ENCODE measurements around the gene GEMIN7.
A peak's percentile ranks its signal among the peaks of the same experiment; 100 is the strongest.

Gene GEMIN7

DNA sequence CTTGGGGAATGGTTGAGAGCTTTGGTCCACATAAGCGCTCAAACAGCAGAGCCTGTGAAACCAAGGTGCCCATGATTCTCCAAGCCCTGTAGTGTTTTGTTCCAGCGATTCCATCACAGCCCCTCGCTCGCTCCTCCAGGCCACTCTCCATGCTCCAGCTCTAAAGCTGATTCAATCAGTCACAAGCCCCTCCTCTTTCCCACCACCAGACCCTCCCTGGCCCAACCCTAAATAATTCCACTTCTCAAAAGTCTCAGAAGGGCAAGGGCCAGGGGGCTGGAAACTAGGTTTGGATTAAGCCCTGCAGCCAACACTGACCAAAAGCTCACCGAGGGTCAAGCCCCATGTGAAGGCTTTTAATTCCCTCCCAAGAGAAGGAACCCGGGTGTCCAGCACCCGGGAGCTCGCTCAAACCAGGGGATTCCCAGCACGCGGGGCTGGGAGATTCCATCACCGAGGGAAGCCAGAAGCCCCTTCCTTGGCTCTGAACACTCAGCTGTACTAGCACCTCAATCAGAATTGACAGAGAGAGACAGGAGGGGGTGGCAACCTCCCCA is 4.2 kb upstream of the GEMIN7 start:
- Histone ChIP-seq H3K27me3 (ENCODE audit: insufficient read depth, poor library complexity, severe bottlenecking) (no peaks in the 10 kb centered on the region), H3K27ac (replicated peaks) (peak overlapping the region; percentile 37), H3K4me3 (replicated peaks; ENCODE audit: insufficient read depth, low read length) (peak overlapping the region; percentile 76)
- DNase-seq (ENCODE audit: low read depth in 1 of 2, low spot score in 1 of 2) = no peak
- TF ChIP-seq, protein P1, sequence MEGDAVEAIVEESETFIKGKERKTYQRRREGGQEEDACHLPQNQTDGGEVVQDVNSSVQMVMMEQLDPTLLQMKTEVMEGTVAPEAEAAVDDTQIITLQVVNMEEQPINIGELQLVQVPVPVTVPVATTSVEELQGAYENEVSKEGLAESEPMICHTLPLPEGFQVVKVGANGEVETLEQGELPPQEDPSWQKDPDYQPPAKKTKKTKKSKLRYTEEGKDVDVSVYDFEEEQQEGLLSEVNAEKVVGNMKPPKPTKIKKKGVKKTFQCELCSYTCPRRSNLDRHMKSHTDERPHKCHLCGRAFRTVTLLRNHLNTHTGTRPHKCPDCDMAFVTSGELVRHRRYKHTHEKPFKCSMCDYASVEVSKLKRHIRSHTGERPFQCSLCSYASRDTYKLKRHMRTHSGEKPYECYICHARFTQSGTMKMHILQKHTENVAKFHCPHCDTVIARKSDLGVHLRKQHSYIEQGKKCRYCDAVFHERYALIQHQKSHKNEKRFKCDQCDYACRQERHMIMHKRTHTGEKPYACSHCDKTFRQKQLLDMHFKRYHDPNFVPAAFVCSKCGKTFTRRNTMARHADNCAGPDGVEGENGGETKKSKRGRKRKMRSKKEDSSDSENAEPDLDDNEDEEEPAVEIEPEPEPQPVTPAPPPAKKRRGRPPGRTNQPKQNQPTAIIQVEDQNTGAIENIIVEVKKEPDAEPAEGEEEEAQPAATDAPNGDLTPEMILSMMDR (IDR thresholded peaks at IDR 0.05; ENCODE audit: insufficient read depth, low read length) = no peak
- TF ChIP-seq, protein P2, sequence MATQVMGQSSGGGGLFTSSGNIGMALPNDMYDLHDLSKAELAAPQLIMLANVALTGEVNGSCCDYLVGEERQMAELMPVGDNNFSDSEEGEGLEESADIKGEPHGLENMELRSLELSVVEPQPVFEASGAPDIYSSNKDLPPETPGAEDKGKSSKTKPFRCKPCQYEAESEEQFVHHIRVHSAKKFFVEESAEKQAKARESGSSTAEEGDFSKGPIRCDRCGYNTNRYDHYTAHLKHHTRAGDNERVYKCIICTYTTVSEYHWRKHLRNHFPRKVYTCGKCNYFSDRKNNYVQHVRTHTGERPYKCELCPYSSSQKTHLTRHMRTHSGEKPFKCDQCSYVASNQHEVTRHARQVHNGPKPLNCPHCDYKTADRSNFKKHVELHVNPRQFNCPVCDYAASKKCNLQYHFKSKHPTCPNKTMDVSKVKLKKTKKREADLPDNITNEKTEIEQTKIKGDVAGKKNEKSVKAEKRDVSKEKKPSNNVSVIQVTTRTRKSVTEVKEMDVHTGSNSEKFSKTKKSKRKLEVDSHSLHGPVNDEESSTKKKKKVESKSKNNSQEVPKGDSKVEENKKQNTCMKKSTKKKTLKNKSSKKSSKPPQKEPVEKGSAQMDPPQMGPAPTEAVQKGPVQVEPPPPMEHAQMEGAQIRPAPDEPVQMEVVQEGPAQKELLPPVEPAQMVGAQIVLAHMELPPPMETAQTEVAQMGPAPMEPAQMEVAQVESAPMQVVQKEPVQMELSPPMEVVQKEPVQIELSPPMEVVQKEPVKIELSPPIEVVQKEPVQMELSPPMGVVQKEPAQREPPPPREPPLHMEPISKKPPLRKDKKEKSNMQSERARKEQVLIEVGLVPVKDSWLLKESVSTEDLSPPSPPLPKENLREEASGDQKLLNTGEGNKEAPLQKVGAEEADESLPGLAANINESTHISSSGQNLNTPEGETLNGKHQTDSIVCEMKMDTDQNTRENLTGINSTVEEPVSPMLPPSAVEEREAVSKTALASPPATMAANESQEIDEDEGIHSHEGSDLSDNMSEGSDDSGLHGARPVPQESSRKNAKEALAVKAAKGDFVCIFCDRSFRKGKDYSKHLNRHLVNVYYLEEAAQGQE (IDR thresholded peaks at IDR 0.05; ENCODE audit: insufficient replicate concordance, low read depth) = no peak
- TF ChIP-seq SPI1 (IDR thresholded peaks at IDR 0.05; ENCODE audit: borderline replicate concordance, low read depth) (no peak), POLR2AphosphoS5 (IDR thresholded peaks at IDR 0.05; ENCODE audit: low read depth) (no peak), GABPA (IDR thresholded peaks at IDR 0.05; ENCODE audit: low read depth) (no peak)

DNA sequence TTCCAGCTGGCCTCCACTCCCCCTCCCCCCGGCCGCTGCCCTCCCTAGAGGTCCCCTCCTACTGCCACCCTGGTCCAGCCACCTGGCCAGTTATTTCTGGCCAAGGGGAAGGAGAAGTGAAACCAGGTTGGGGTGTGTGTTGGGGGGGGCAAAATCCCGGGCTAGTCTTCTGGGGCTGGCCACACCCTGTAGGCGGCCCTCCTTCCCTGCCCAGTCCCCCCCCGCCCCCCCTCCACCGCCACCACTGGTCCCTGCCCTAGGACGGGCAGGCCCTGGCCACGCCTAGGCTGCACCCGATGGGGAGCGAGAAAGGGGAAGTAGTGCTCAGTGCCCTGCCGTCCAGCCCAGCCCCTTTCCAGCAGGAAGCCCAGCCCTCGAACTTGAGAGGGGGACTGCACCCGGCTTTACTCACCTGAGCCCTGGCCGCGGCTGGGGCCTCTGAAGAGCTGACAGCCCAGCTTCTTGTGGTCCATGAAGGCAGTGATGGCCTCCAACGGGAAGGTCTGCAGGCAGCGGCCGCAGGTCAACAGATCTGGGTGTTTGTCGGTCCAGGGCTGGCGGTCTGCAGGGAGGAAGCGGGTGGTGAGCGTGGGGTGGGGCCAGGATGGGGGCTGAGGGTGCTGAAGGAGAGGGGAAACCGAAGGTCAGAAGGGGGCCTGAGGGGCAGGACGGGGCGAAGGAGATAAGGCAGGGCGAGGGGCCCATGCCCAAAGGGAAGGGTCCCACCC is 3.6 kb upstream of the GEMIN7 start:
- H3K27ac ChIP-seq (replicated peaks) = peak overlapping the region; percentile 88
- TF ChIP-seq SPI1 (IDR thresholded peaks at IDR 0.05; ENCODE audit: borderline replicate concordance, low read depth) (peak; percentile 9), GABPA (IDR thresholded peaks at IDR 0.05; ENCODE audit: low read depth) (no peak), POLR2AphosphoS5 (IDR thresholded peaks at IDR 0.05; ENCODE audit: low read depth) (0 out of 2 replicates have a peak, but pooled peaks have one; percentile 5)
- TF ChIP-seq, protein P2 (IDR thresholded peaks at IDR 0.05; ENCODE audit: insufficient replicate concordance, low read depth) = no peak
- TF ChIP-seq, protein P1 (IDR thresholded peaks at IDR 0.05; ENCODE audit: insufficient read depth, low read length) = no peak
- H3K27me3 ChIP-seq (ENCODE audit: insufficient read depth, poor library complexity, severe bottlenecking) = no peaks in the 10 kb centered on the region
- DNase-seq (ENCODE audit: low read depth in 1 of 2, low spot score in 1 of 2) = peak; percentile 92 to 95
- peak overlapping the region; percentile 76 for H3K4me3 ChIP-seq (replicated peaks; ENCODE audit: insufficient read depth, low read length)

DNA sequence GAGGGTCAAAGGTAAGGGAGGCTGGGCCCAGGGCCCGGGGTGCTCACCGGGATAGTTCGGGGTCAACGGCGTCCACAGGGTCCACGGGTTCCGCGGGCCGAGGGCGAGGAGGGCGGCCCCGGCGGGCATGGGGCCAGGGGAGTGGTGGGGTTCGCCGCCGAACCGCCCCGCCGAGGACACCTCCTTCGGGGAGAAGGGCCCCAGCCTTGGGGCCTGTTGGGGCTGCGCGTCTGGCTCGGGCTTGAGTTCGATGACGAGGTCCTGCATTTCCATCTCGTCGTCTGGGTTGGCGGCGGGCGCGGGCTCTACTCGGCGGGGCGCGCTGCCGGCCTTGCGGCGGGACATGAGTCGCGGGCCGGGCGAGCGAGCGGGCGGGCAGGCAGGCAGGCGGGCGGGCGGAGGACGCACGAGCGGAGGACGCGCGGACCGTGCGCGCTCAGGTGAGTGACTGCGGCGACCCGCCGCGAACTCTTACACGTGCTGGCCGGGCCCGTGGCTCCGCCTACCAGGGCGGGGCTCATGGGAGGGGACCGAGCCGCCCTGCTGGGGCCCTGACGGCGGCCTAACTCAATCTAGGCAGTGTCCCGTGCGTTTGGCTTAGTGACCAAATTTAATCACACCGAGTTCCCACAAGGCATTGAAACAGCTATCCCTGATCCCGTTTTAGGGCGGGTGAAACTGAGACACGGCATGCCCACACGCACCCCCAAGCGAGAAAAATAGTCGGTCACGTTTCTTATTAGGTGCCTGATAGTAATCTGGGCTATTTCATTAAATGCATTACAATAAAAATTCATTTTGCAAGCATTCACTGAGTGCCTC is 2.8 kb upstream of the GEMIN7 start, which contains the start of gene ZNF296:
Gene ZNF296, minus strand, starts transcription at position 450 of the 822 bp plus-strand sequence. Its CDS starts 105 bp downstream, at position 345.
- Histone ChIP-seq H3K4me3 (replicated peaks; ENCODE audit: insufficient read depth, low read length) (peak within 1 kb of the TSS; percentile 76), H3K27me3 (ENCODE audit: insufficient read depth, poor library complexity, severe bottlenecking) (no peaks in the 10 kb centered on the region), H3K27ac (replicated peaks) (peak within 1 kb of the TSS; percentile 88)
- DNase-seq (ENCODE audit: low read depth in 1 of 2, low spot score in 1 of 2) = peak; percentile 82 to 85
- TF ChIP-seq POLR2AphosphoS5 (IDR thresholded peaks at IDR 0.05; ENCODE audit: low read depth) = no peak
- TF ChIP-seq, protein P2 (IDR thresholded peaks at IDR 0.05; ENCODE audit: insufficient replicate concordance, low read depth) = no peak
- TF ChIP-seq SPI1 (IDR thresholded peaks at IDR 0.05; ENCODE audit: borderline replicate concordance, low read depth) = no peak
- TF ChIP-seq GABPA (IDR thresholded peaks at IDR 0.05; ENCODE audit: low read depth) = no peak
- TF ChIP-seq, protein P1 (IDR thresholded peaks at IDR 0.05; ENCODE audit: insufficient read depth, low read length) = no peak
